NCI-H1092 (cell line): ENCODE results near the gene TOR1AIP1.
"Not testable (repeated sequence)": the region's sequence is repeated elsewhere in the genome, so short reads cannot be mapped to it uniquely, and the experiment has no call there.

Source experiments
- DNase-seq: peaks from one replicate; lab custom pipeline; 2025; lab: John Stamatoyannopoulos, UW

Gene TOR1AIP1

GRCh38 chr1:179882253-179883039 lies at the start of gene TOR1AIP1:
Gene TOR1AIP1, plus strand, starts transcription at chr1:179882285. Its CDS starts 218 bp downstream, at chr1:179882503.
- peak; percentile 99 for DNase-seq

GRCh38 chr1:179836686-179837445 lies 45.2 kb upstream of the TOR1AIP1 start:
- DNase-seq, result not testable (repeated sequence)

DNA sequence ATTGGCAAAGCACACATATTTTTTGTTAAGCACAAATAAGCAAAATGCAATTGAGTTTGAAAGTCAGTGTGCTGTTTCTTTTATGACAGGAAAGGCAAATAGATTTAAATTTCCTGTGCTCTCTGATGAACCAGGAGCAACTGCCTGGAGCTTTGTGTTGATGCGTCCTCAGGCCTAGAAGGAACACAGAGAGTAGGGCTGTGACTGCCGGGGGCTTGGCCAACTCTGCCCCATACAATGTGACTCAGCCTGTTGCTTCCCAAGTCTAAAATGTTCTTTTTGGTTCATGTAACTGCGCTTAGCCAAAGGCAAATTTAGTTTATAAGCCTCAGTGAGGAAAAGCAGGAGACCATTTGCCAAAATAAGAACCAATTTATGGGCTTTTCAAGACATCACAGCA lies 42.0 kb upstream of the TOR1AIP1 start:
- no peak for DNase-seq

DNA sequence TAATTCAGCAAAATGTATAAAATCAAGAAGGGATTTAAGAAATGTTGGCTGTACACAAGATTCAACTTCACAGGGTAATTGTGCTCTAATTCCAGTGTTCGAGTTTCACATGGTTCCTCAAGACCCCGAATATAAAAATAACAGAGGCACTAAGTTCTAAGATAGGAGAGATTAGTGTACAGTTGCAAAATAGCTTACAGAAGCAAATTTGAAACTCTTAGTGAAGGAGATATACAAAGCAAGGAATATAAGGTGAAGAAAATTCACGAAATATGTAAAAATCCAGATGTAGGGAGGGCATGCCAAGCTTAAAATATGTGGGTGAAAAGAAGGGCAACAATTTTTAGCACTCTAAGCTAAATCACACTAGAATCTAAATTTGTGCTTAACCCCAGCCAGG lies 33.9 kb upstream of the TOR1AIP1 start:
- no peak for DNase-seq

- no peak for DNase-seq
Measured at GRCh38 chr1:179853102-179853501, 29.0 kb upstream of the TOR1AIP1 start.

DNA sequence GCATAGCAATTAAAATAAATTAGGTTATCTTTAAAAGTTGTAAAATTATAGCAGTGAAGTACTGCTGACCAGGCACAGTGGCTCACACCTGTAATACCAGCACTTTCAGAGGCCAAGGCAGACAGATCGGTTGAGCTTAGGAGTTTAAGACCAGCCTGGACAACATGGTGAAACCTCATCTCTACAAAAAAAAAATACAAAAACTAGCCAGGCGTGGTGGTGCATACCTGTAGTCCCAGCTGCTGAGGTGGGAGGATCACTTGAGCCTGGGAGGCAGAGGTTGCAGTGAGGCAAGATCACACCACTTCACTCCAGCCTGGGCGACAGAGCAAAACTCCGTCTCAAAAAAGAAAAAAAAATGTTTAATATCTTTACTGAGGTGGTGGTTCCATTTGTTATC lies 26.3 kb upstream of the TOR1AIP1 start:
- not testable (repeated sequence) for DNase-seq

DNA sequence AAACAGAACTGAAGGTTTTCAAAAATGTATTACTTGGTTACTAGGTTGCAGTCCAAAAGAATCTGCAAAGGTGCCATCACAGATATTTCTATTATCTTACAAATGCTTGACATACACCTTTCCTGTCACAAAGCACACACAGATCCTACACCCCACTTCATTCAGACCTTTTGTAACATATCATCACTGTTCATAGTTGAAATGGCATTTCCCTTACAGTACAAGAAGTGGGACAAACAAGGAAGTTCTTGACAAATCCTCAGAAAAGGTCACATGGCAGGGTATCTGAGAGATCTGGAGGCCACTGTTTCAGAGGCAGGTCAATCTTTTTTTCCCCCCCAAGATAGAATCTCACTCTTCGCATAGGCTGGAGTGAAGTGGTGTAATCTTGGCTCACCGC lies 25.8 kb upstream of the TOR1AIP1 start:
- DNase-seq, result no peak

- DNase-seq, result no peak
Measured at GRCh38 chr1:179857009-179857408, 25.1 kb upstream of the TOR1AIP1 start.

- DNase-seq, result no peak
Measured at GRCh38 chr1:179860652-179861051, 21.4 kb upstream of the TOR1AIP1 start.

GRCh38 chr1:179865377-179865776 lies 16.7 kb upstream of the TOR1AIP1 start:
- no peak for DNase-seq

- no peak for DNase-seq
Measured at GRCh38 chr1:179866616-179867015, 15.5 kb upstream of the TOR1AIP1 start.

DNA sequence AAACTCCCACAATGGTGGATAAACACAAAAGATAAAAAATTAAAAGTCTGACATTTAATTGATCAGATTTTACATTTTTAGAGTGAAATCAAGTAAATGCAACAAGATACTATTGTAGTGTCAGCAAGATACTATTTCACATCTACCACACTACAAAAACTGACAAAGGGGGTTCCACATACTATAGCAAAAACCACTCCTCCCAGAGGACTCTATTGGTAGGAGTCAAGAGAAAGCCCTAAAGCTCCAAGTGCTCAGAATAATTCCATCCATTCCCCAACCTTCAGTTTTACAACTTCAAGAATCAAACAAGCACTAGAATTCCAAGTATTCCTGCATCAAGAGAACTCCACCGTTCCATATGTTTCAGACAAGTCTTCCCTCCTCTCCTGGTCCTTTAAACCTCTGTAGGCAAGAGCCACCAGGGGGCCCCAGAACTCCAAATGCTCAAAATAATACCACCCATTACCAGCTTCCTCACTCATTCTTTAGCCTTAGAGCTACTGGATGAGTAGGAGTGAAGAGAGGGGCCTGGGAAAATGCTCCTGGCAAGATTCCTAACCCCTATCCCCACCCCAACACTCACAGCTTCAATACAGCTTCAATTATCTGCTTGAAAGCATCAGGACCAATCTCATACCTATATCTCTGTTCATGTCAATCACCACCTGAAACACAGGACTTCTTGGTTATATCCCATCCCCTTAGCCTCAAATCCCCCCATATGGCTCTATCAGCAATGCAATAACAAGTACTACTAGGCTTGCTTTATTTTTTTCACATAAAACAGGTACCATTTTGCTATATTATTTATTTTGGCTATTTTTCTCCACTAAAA lies 14.4 kb upstream of the TOR1AIP1 start:
- DNase-seq, result peak; percentile 44

DNA sequence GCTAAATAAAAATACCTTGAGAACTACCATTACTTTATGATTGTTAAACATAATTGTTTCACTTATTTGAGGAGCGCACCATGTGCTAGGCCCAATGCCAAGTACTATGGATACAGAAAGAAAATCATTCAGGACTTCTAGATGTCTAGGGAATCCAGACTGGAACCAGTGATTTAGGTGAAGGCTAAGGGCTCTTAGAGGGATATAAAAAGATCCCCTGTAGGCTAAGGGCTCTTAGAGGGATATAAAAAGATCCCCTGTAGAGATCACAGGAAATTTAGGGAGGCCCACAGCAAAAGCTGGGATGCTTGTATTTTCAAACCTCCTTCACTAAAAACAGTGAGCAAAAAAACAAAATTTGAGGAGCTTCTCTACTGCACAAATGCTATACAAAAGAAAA lies 11.2 kb upstream of the TOR1AIP1 start:
- no peak for DNase-seq

- DNase-seq, result no peak
Measured at GRCh38 chr1:179871940-179872339, 10.1 kb upstream of the TOR1AIP1 start.

- no peak for DNase-seq
Measured at GRCh38 chr1:179872558-179872957, 9.5 kb upstream of the TOR1AIP1 start.

DNA sequence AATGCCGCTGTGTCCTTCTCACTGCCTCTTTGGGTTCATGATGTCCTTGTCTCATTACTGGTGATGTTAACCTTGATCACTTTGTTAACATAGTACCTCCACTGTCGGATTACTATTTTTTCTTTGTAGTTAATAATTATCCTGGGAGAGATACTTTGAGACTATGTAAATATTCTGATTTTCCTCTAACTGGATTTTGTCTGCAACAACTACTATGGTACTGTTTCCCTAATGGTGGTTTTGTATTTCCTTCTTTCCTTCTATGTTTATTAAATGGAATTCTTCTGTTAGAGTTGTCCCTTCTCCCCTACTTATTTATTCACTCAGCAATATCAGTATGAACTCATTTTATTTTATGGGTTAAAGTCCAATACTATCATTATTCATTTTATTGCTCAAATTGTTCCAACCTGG lies 8.6 kb upstream of the TOR1AIP1 start:
- no peak for DNase-seq

- DNase-seq, result no peak
Measured at GRCh38 chr1:179875596-179876299, 6.3 kb upstream of the TOR1AIP1 start.

DNA sequence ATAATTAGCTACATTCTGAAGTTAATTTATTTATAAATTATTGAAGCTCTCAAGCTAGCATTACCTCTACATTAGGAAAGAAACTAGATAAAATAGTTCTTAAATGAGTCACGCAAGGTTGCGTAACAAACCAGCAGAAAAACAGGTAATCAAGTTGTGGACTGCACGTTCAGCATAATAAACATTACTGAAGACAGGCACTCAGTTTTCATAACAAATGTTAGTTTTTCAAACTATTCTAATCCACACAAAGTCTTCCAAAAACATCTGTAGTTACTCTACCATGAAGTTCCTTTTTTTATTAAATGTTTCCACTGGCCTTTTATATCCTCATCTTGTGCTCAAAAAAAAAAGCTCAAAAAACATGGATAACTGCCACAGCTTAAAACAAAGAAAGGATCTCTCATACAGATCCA lies 5.8 kb upstream of the TOR1AIP1 start:
- no peak for DNase-seq

GRCh38 chr1:179877586-179878265 lies 4.4 kb upstream of the TOR1AIP1 start, which contains the start of gene TOR1AIP2:
Gene TOR1AIP2, minus strand, starts transcription at chr1:179877803. Its CDS starts 25,138 bp downstream, at chr1:179852665.
- DNase-seq, result peak; percentile 85

DNA sequence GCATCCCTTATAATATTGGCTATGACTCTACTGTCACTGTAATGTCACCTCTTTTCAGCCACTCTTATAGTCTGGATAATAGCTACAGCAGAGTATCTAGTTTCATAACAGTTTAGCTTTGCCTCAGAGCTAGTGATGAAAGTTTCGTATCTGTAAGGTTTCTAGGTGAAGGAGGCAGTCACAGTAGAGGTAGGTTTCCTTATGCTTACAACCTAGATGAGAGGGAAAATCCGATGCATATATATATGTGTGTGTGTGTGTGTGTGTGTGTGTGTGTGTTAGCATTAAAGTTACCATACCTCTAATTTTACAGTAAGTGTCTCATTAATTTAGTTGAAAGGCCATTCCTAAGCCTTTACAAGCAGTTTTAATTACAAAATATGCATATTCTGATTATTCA lies 2.3 kb upstream of the TOR1AIP1 start:
- DNase-seq, result no peak

GRCh38 chr1:179881642-179882252 lies 338 bp upstream of the TOR1AIP1 start:
- DNase-seq, result no peak
